KOPT-K1 (cell line): Measurements from ENCODE around the gene TCF7L2.
A peak's percentile ranks its signal among the peaks of the same experiment; 100 is the strongest.

ENCODE experiments used
- H3K27ac ChIP-seq: fragments of 200-600 bp; sonication (generic); 2 replicates; pipeline ENCODE4 v1.5.1; 2016; ENCODE audit warnings: antibody characterized with exemption, mild to moderate bottlenecking, low read depth, low read length; ENCODE audit not compliant: poor library complexity, severe bottlenecking
- H3K36me3 ChIP-seq: fragments of 200-600 bp; sonication (generic); 2 replicates; pipeline ENCODE4 v1.5.1; 2017; ENCODE audit warnings: antibody characterized with exemption, mild to moderate bottlenecking, low read length, moderate library complexity; ENCODE audit not compliant: insufficient read depth
- H3K9me3 ChIP-seq: fragments of 200-600 bp; sonication (generic); 2 replicates; pipeline ENCODE4 v1.5.1; 2017; ENCODE audit warnings: antibody characterized with exemption, low read length, mild to moderate bottlenecking; ENCODE audit not compliant: insufficient read depth, poor library complexity, severe bottlenecking

The TCF7L2 gene

DNA sequence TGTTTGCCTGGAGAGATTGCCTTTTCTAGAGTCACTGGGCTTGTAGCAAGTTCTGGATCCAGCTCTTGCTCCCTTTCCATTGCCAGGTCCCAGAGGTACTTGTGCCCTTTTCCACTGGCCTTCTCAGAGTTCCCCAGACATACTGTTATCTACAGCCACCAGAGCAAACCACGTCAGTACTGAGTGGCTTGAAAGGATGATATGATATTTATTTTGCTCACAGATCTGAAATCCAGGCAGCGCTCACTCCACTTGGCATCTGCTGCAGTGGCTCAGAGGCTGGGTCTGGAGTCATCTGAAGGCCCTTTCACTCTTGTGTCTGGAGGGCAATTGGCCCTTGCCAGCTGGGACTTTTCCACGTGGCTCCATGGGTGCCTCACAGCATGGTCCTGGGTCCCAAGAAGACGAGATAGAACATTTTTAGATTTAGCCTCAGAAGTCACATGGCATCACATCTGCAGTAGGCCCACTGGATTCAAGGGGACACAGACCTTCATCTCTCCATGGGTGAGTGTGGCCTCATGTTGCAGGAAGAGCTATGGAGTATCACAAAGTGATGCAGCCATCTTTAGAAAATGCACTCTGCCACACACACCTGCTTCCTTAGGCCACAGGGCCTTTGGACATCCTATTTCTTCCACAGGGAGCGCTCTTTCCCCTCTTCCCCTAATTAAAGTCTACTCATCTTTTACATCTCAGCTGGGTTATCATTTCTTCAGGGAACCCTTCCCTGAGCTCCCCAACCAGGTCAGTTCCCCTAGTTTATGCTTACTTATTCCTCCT, 22.9 kb upstream of the TCF7L2 start:
- Histone ChIP-seq H3K27ac (no peak overlapping the region), H3K9me3 (no peaks in the 10 kb centered on the region), H3K36me3 (no peaks in the 10 kb centered on the region)

DNA sequence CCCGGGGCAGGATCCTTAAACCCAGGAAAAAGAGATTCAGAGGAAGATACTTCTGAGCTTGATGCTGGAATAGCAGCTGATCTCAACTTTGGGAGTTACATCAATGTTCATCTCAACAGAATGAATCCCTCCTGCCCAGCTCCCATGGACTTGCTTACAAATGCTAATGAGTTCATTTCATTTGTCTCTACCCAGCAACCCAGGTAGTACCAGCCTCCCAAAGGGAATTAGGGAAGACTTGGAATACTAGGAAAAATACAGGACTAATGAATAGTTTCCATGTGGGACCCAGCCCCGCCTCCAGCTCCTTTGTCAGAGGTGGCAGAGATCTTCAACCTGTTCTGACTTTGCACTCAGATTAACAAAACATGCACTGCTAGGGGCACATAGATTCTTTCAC, 22.1 kb upstream of the TCF7L2 start:
- no peaks in the 10 kb centered on the region for H3K9me3 ChIP-seq
- no peak overlapping the region for H3K27ac ChIP-seq
- H3K36me3 ChIP-seq, result no peaks in the 10 kb centered on the region

GRCh38 chr10:112932658-112933057, 17.4 kb upstream of the TCF7L2 start:
- Histone ChIP-seq H3K9me3 (no peaks in the 10 kb centered on the region), H3K27ac (no peak overlapping the region), H3K36me3 (no peaks in the 10 kb centered on the region)

- H3K36me3 ChIP-seq, result no peaks in the 10 kb centered on the region
- no peak overlapping the region for H3K27ac ChIP-seq
- H3K9me3 ChIP-seq, result no peaks in the 10 kb centered on the region
These were observed 15.9 kb upstream of the TCF7L2 start for GRCh38 chr10:112934193-112934592.

- no peak overlapping the region for H3K27ac ChIP-seq
- H3K9me3 ChIP-seq, result no peaks in the 10 kb centered on the region
- H3K36me3 ChIP-seq, result no peaks in the 10 kb centered on the region
These were observed 11.1 kb upstream of the TCF7L2 start for GRCh38 chr10:112938808-112939482.

DNA sequence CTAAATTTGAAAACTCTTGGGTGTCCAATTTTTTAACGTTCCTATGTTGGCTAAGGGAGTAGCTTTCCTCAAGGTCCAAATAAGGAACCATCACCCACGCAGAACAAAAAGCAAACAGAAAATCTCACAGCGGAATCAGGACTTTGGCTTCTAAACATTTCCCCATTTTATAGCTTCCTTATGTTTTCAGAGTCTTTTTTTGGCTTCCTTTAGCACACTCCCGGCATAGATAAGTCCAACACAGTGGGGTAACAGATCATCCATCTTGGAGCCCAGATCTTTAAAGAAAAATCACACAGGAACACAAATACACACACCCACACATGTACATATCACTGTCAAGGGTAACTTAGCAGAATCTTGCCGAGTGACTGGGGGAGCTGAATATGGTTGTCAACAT, 4.2 kb upstream of the TCF7L2 start:
- Histone ChIP-seq H3K36me3 (no peaks in the 10 kb centered on the region), H3K27ac (no peak overlapping the region), H3K9me3 (no peaks in the 10 kb centered on the region)

DNA sequence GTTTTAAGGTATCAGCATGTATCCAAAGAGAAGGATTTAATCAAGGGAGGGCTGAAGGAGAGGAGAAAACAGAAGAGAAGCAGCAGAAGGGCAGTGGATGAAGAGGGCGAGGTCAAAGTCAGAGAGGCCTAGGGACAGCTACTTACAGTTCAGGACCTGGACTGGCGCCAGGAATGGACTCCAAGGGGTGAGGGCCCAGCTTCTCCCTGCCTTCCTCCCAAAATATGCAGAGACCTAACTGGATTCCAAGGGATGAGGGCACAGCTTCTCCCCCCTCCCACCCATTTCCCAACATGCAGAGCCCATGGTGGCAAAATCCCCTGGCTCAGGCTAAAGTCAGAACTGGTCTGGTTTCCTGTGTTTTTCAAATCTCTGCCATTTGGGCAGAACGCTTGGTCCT, 3.4 kb upstream of the TCF7L2 start:
- no peaks in the 10 kb centered on the region for H3K9me3 ChIP-seq
- H3K27ac ChIP-seq, result no peak overlapping the region
- H3K36me3 ChIP-seq, result no peaks in the 10 kb centered on the region

DNA sequence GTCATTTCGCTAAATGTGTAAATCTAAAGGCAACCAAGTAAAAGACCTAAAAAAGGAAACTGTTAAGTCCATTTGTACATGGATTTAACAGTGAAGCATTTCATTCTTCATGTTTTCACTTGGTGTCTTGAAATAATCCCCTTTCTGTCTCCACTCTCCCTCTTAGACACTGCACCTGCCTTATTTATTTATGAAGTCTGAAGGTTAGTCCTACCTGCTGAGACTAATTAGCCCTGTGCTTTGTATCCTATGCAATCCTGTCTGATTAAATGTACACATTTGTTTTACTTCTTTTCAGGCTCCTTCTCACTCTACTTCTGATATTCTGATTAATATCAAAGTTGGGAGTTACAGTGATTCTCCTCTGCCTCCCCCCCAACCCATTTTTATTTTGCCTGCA, 1.9 kb upstream of the TCF7L2 start:
- no peaks in the 10 kb centered on the region for H3K9me3 ChIP-seq
- no peak overlapping the region for H3K27ac ChIP-seq
- no peaks in the 10 kb centered on the region for H3K36me3 ChIP-seq

DNA sequence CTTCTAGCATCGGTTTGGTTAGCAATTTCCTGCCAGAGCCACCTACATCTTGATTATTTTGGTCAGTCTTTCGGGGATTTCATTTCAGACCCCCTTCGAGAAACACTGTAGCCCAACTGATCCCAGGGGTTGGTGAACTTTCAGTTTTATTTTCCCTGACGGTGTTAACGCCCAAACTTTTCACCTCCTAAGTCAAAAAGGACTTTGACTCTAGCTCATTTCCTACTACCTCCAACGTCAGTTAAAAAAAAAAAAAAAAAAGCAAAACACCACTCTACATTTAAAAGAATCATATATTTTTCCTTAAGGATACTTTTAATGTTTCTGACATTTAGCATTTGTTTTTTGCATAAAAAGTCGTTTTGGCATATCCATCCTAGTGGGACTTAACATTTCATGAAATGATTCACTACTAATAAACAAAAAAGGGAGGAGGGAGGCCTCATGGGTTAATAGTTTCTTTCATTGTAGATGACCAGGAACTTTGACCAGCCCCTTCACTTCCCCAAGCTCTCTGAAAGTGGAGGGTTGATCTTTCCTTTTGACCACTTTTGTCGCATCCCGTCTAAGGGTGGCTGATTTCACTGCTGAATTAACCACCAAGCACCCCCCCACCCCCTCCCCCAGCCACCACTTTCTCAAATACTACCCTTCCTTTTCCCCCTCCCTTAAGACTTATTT, 764 bp upstream of the TCF7L2 start:
- Histone ChIP-seq H3K27ac (peak overlapping the region; percentile 48), H3K9me3 (no peaks in the 10 kb centered on the region), H3K36me3 (no peaks in the 10 kb centered on the region)

GRCh38 chr10:112950714-112951358, 789 bp downstream of the TCF7L2 start:
- no peaks in the 10 kb centered on the region for H3K36me3 ChIP-seq
- peak overlapping the region; percentile 78 for H3K27ac ChIP-seq
- H3K9me3 ChIP-seq, result no peaks in the 10 kb centered on the region

GRCh38 chr10:112951359-112952281, 1.6 kb downstream of the TCF7L2 start:
- Histone ChIP-seq H3K36me3 (no peaks in the 10 kb centered on the region), H3K27ac (peak overlapping the region; percentile 78), H3K9me3 (no peaks in the 10 kb centered on the region)

- Histone ChIP-seq H3K27ac (peak overlapping the region; percentile 78), H3K36me3 (no peaks in the 10 kb centered on the region), H3K9me3 (no peaks in the 10 kb centered on the region)
These were observed 2.5 kb downstream of the TCF7L2 start for GRCh38 chr10:112952282-112953173.

DNA sequence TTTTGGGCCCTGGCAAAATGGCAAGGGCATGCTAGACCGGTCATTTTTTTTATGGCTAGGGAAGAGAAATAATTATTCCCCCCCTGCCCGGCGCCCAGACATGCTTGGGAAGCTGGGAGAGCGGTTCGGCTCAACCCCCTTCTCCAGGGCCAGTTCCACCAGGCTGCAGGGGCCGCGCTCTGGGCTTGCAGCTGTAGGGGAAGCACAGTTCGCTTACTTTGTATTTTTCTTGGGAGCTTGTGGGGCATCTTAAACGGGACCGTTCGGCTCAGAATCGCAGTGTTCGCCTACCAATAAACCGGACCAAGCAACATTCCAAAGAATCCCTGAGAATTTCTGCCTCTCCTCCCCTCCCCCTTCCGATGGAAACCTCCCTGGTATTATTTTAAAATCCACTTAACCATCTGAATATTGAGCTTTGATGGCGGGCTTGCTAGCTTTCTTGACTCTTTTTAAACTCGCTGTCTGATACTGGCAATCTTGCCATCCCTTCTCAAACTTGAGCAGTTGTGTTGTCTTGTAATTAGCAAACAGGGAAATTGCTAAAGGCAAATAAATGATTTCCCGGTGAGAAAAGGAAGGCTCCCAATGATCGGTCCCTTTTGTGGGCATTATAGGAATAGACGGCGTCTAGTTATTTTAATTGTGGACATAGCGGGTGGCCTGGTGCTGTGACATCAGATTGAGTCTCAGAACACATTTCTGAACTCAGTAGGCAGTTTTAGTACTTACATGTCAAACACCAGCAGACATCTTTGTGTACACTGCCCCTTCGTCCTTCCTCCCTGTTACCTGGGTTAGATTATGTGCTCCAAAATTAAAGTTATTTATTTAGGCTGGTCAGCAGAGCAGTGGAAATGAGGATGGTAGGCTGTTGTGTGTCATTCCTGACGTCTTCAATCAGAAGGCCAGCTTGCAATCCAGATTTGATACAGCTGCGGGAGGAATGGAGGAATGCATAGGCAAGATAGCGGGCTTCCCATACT, 3.4 kb downstream of the TCF7L2 start:
- H3K36me3 ChIP-seq, result no peaks in the 10 kb centered on the region
- no peak overlapping the region for H3K27ac ChIP-seq
- no peaks in the 10 kb centered on the region for H3K9me3 ChIP-seq
